NT2/D1 (cell line): Measurements from ENCODE around the gene LRRC4C.

ENCODE experiments used
- SUZ12 ChIP-seq: IDR thresholded peaks from 2 replicates; pipeline ENCODE4 v1.6.1; 2011; ENCODE audit not compliant: insufficient read length, insufficient read depth; ENCODE audit errors: extremely low read depth
- YY1 ChIP-seq: IDR thresholded peaks from 2 replicates; pipeline ENCODE4 v1.6.1; 2011; ENCODE audit not compliant: insufficient read length, insufficient read depth
- ZNF274 ChIP-seq: IDR thresholded peaks from 2 replicates; pipeline ENCODE4 v1.6.1; 2011; ENCODE audit warnings: mild to moderate bottlenecking, low read depth, low read length

- TF ChIP-seq YY1 (no peak), ZNF274 (no peak), SUZ12 (no peak)
Observed at GRCh38 chr11:41419901-41420300, 39.6 kb downstream of the LRRC4C start.
